Astrocyte (in vitro differentiated cells and primary cell): Measurements from ENCODE around the gene PDLIM1. TPM values are rescaled to one million over a fixed set of nuclear protein-coding genes. Genes with fewer than 3 reads are reported as not detected.

Source experiments
- DNase-seq: peaks from one replicate; pipeline ENCODE4 v3.0.0-alpha.2; 2010; ENCODE audit warnings: low read depth
- FAIRE-seq: peaks from 2 replicates; lab custom pipeline; 2011; peaks lifted over from hg19 to GRCh38; lab: Jason Lieb, UNC
- H2AFZ ChIP-seq: 2 replicates; pipeline ENCODE4 v1.6.0; 2012; ENCODE audit warnings: low read depth, low read length, inconsistent platforms
- H3K27ac ChIP-seq: 2 replicates; pipeline ENCODE4 v1.5.1; 2011; ENCODE audit warnings: low read depth, low read length, inconsistent platforms
- H3K27me3 ChIP-seq: 2 replicates; pipeline ENCODE4 v1.6.0; 2011; ENCODE audit warnings: low read length, inconsistent platforms; ENCODE audit not compliant: insufficient read depth
- H3K36me3 ChIP-seq: 2 replicates; pipeline ENCODE4 v1.5.1; 2011; ENCODE audit warnings: low read length, inconsistent platforms; ENCODE audit not compliant: insufficient read depth
- H3K4me1 ChIP-seq: 2 replicates; pipeline ENCODE4 v1.5.1; 2011; ENCODE audit warnings: low read length, inconsistent platforms; ENCODE audit not compliant: insufficient read depth
- H3K4me2 ChIP-seq: 2 replicates; pipeline ENCODE4 v1.6.0; 2012; ENCODE audit warnings: low read length, inconsistent platforms
- H3K4me3 ChIP-seq: 2 replicates; pipeline ENCODE4 v1.5.1; 2011; ENCODE audit warnings: low read depth, mild to moderate bottlenecking, low read length, inconsistent platforms; ENCODE audit not compliant: insufficient read depth
- H3K79me2 ChIP-seq: 2 replicates; pipeline ENCODE4 v1.6.0; 2012; ENCODE audit warnings: mild to moderate bottlenecking, low read length, inconsistent platforms; ENCODE audit not compliant: insufficient read depth
- H3K9ac ChIP-seq: 2 replicates; pipeline ENCODE4 v1.6.0; 2012; ENCODE audit warnings: mild to moderate bottlenecking, low read length, inconsistent platforms
- H3K9me3 ChIP-seq: 2 replicates; pipeline ENCODE4 v1.5.1; 2012; ENCODE audit warnings: low read depth, mild to moderate bottlenecking, low read length, inconsistent platforms; ENCODE audit not compliant: insufficient read depth
- H4K20me1 ChIP-seq: 2 replicates; pipeline ENCODE4 v1.6.0; 2012; ENCODE audit warnings: low read length, inconsistent platforms; ENCODE audit not compliant: insufficient read depth
- H3K27ac Mint-ChIP-seq: one replicate; pipeline ENCODE4 v1.8.0; 2021; ENCODE audit warnings: mild to moderate bottlenecking, mixed read lengths; ENCODE audit not compliant: unreplicated experiment
- H3K27me3 Mint-ChIP-seq: one replicate; pipeline ENCODE4 v1.8.0; 2021; ENCODE audit warnings: low read depth, mixed read lengths; ENCODE audit not compliant: unreplicated experiment
- H3K36me3 Mint-ChIP-seq: one replicate; pipeline ENCODE4 v1.8.0; 2021; ENCODE audit warnings: low read depth, mixed read lengths; ENCODE audit not compliant: unreplicated experiment
- H3K4me1 Mint-ChIP-seq: one replicate; pipeline ENCODE4 v1.8.0; 2021; ENCODE audit warnings: low read depth, mixed read lengths; ENCODE audit not compliant: unreplicated experiment
- H3K4me3 Mint-ChIP-seq: one replicate; pipeline ENCODE4 v1.8.0; 2021; ENCODE audit warnings: mild to moderate bottlenecking, moderate library complexity, mixed read lengths; ENCODE audit not compliant: unreplicated experiment
- H3K9me3 Mint-ChIP-seq: one replicate; pipeline ENCODE4 v1.8.0; 2021; ENCODE audit warnings: mild to moderate bottlenecking, mixed read lengths; ENCODE audit not compliant: unreplicated experiment
- EZH2 ChIP-seq: IDR thresholded peaks from 2 replicates; pipeline ENCODE4 v1.6.1; 2012; ENCODE audit warnings: mild to moderate bottlenecking, low read length, inconsistent platforms; ENCODE audit not compliant: insufficient read depth
- total RNA-seq: library from RNA; stranded (reverse); gene quantifications from 2 replicates; pipeline ENCODE4 v1.2.1, GENCODE V29; 2021
- TF ChIP-seq, protein P1 (sequence below): IDR thresholded peaks from 2 replicates; pipeline ENCODE4 v1.5.1; 2011; ENCODE audit warnings: low read depth, mild to moderate bottlenecking, inconsistent platforms, low read length, moderate library complexity; ENCODE audit not compliant: insufficient read depth

Gene PDLIM1
- total RNA-seq, 1 donor from 2014 or later: 320 TPM

DNA sequence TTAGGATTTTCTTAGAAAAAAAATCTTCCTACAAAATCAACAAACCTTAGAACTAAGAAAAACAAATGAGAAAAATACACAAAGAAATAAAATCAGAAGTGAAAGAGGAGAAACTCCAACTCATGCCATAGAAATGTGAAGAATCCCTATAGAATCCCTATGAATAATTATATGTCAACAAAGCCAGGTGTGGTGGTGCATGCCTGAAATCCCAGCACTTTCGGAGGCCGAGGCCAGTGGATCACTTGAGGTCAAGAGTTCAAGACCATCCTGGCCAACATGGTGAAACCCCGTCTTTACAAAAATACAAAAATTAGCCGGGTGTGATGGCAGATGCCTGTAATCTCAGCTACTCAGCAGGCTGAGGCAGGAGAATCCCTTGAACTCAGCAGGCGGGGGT is 69.7 kb downstream of the PDLIM1 start:
- peak overlapping the region; percentile 7 for H3K4me2 ChIP-seq
- H3K4me1 ChIP-seq: peaks cover 18% of the 10 kb centered on the region
- H3K36me3 Mint-ChIP-seq: peaks cover 6% of the 10 kb centered on the region
- no peaks in the 10 kb centered on the region for H3K79me2 ChIP-seq
- H4K20me1 ChIP-seq: no peaks in the 10 kb centered on the region
- H3K27me3 Mint-ChIP-seq: no peaks in the 10 kb centered on the region
- H3K36me3 ChIP-seq: no peaks in the 10 kb centered on the region
- H3K27ac ChIP-seq: no peak overlapping the region
- no peaks in the 10 kb centered on the region for H3K9me3 ChIP-seq
- H3K9ac ChIP-seq: no peak overlapping the region
- H3K27me3 ChIP-seq: no peaks in the 10 kb centered on the region
- no peak overlapping the region for H3K4me3 Mint-ChIP-seq
- peak; percentile 63 for DNase-seq
- no peak for TF ChIP-seq EZH2
- TF ChIP-seq, protein P1, sequence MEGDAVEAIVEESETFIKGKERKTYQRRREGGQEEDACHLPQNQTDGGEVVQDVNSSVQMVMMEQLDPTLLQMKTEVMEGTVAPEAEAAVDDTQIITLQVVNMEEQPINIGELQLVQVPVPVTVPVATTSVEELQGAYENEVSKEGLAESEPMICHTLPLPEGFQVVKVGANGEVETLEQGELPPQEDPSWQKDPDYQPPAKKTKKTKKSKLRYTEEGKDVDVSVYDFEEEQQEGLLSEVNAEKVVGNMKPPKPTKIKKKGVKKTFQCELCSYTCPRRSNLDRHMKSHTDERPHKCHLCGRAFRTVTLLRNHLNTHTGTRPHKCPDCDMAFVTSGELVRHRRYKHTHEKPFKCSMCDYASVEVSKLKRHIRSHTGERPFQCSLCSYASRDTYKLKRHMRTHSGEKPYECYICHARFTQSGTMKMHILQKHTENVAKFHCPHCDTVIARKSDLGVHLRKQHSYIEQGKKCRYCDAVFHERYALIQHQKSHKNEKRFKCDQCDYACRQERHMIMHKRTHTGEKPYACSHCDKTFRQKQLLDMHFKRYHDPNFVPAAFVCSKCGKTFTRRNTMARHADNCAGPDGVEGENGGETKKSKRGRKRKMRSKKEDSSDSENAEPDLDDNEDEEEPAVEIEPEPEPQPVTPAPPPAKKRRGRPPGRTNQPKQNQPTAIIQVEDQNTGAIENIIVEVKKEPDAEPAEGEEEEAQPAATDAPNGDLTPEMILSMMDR: no peak
- H2AFZ ChIP-seq: no peak overlapping the region
- peaks cover 24% of the 10 kb centered on the region for H3K4me1 Mint-ChIP-seq
- FAIRE-seq: no peak
- H3K4me3 ChIP-seq: no peak overlapping the region
- H3K9me3 Mint-ChIP-seq: no peaks in the 10 kb centered on the region
- peak overlapping the region; percentile 65 for H3K27ac Mint-ChIP-seq

DNA sequence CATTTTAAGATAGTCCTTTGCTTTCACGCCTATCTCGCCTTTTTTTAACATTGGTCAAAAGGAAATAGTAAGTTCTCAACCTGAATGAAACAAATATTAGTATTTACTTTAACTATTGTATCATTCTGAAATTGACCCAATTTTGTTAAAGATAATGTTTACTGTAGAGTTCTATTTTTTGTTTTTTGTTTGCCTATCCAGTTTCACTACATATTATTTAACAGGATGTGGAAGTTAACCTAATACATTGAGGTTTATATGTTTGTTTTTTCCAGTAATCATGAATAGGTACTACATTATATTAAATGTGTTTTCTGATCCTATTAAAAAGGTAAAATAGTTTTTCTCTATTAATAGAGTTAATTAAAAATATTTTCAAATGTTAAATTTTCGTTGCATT is 70.3 kb downstream of the PDLIM1 start:
- Histone ChIP-seq H3K4me2 (no peak overlapping the region), H3K79me2 (no peaks in the 10 kb centered on the region), H3K9ac (no peak overlapping the region), H3K27me3 (no peaks in the 10 kb centered on the region), H3K36me3 (no peaks in the 10 kb centered on the region), H3K9me3 (no peaks in the 10 kb centered on the region), H2AFZ (no peak overlapping the region), H3K4me1 (peaks cover 18% of the 10 kb centered on the region), H4K20me1 (no peaks in the 10 kb centered on the region), H3K4me3 (no peak overlapping the region), H3K27ac (no peak overlapping the region)
- H3K27ac Mint-ChIP-seq: no peak overlapping the region
- no peak for DNase-seq
- H3K9me3 Mint-ChIP-seq: no peaks in the 10 kb centered on the region
- no peak for FAIRE-seq
- TF ChIP-seq EZH2: no peak
- TF ChIP-seq, protein P1: no peak
- H3K36me3 Mint-ChIP-seq: peaks cover 6% of the 10 kb centered on the region
- no peaks in the 10 kb centered on the region for H3K27me3 Mint-ChIP-seq
- no peak overlapping the region for H3K4me3 Mint-ChIP-seq
- peaks cover 24% of the 10 kb centered on the region for H3K4me1 Mint-ChIP-seq

DNA sequence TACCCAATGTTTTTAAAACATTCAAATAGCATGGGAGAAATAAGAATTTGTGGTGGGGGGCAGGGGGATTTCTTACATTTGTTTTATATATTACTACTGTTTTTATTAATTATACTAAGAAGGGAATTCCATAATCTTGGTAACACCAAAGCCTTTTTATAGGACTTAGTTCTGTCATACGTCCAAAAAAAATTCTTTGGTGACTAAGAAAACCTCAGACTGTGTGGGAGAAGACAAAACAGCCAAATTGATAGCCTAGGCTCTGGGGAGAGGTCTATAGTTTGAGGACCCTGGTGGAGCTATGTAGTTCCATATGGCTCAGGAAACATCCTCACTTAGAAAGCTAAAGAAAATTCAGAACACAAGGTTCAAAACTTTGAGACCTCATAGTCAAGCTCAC is 73.3 kb downstream of the PDLIM1 start:
- H3K4me3 Mint-ChIP-seq: no peak overlapping the region
- no peaks in the 10 kb centered on the region for H3K9me3 ChIP-seq
- peaks cover 38% of the 10 kb centered on the region for H3K4me1 Mint-ChIP-seq
- DNase-seq (peak; percentile 65), FAIRE-seq (no peak)
- H3K27ac Mint-ChIP-seq: no peak overlapping the region
- H3K79me2 ChIP-seq: no peaks in the 10 kb centered on the region
- no peak overlapping the region for H3K9ac ChIP-seq
- H3K4me2 ChIP-seq: peak overlapping the region; percentile 43
- TF ChIP-seq EZH2: no peak
- TF ChIP-seq, protein P1: no peak
- H3K27me3 Mint-ChIP-seq: no peaks in the 10 kb centered on the region
- no peaks in the 10 kb centered on the region for H3K9me3 Mint-ChIP-seq
- H3K27ac ChIP-seq: peak overlapping the region; percentile 13
- H4K20me1 ChIP-seq: no peaks in the 10 kb centered on the region
- no peak overlapping the region for H3K4me3 ChIP-seq
- no peaks in the 10 kb centered on the region for H3K36me3 ChIP-seq
- no peaks in the 10 kb centered on the region for H3K27me3 ChIP-seq
- H3K36me3 Mint-ChIP-seq: no peaks in the 10 kb centered on the region
- H3K4me1 ChIP-seq: peaks cover 25% of the 10 kb centered on the region
- no peak overlapping the region for H2AFZ ChIP-seq
